GM12878 (cell line): Measurements from ENCODE around the gene NT5C3A. TPM values are rescaled to one million over a fixed set of nuclear protein-coding genes. Genes with fewer than 3 reads are reported as not detected.

Experiments
- BMI1 ChIP-seq: fragments of 450-650 bp; IDR thresholded peaks from 2 replicates; pipeline ENCODE4 v1.6.1; 2016; ENCODE audit warnings: mild to moderate bottlenecking, moderate library complexity, borderline replicate concordance
- CHD4 ChIP-seq: fragments of 200-600 bp; sonication (generic); IDR thresholded peaks from 2 replicates; pipeline ENCODE4 v1.6.1; 2016; ENCODE audit warnings: mild to moderate bottlenecking
- GABPA ChIP-seq: IDR thresholded peaks from 2 replicates; pipeline ENCODE4 v1.6.1; 2014; ENCODE audit warnings: antibody characterized with exemption, low read depth, mild to moderate bottlenecking, inconsistent platforms
- HDAC2 ChIP-seq: fragments of 200-600 bp; sonication (generic); IDR thresholded peaks from 2 replicates; pipeline ENCODE4 v1.6.1; 2017
- HDGF ChIP-seq: fragments of 450-650 bp; IDR thresholded peaks from 2 replicates; pipeline ENCODE4 v1.6.1; 2016; ENCODE audit warnings: antibody characterized with exemption
- NRF1 ChIP-seq: conservative IDR thresholded peaks from 2 replicates; pipeline ENCODE4 v1.6.1; 2011; ENCODE audit warnings: mild to moderate bottlenecking, low read depth, low read length, improper control_type of control experiment
- SREBF1 ChIP-seq: IDR thresholded peaks from 2 replicates; pipeline ENCODE4 v1.6.1; 2012; ENCODE audit warnings: mild to moderate bottlenecking, low read length
- STAT3 ChIP-seq: IDR thresholded peaks from 2 replicates; pipeline ENCODE4 v1.6.1; 2011; ENCODE audit warnings: low read depth, low read length, improper control_type of control experiment
- TCF12 ChIP-seq: IDR thresholded peaks from 2 replicates; pipeline ENCODE4 v1.6.1; 2011; ENCODE audit warnings: low read depth, mild to moderate bottlenecking, low read length
- ZNF217 ChIP-seq: fragments of 450-650 bp; IDR thresholded peaks from 2 replicates; pipeline ENCODE4 v1.6.1; 2017; ENCODE audit warnings: antibody characterized with exemption, mild to moderate bottlenecking
- ZNF24 ChIP-seq: fragments of 450-650 bp; IDR thresholded peaks from 2 replicates; pipeline ENCODE4 v1.6.1; 2017; ENCODE audit warnings: antibody characterized with exemption, mild to moderate bottlenecking
- polyA plus RNA-seq, 11 experiments: library from polyadenylated mRNA; depleted of rRNA in 4 of 11; unstranded in 6 of 11; stranded (reverse) in 5 of 11; fragments of >200 nt; fragmentation: Nextera tagmentation in 4 of 11; fragmentation: Illumina TruSeq in 1 of 11; extraction: Ambion mirVana in 4 of 11; extraction: Trizol in 1 of 11; gene quantifications; 1 replicate in 1 of 11; 2 replicates in 10 of 11; pipeline versions ENCODE4 v1.2.1 to v1.2.3, GENCODE V29; 2011 to 2016; ENCODE audit warnings: inconsistent platforms in 2 of 11, missing spikeins in 2 of 11, low read depth in 1 of 11
- total RNA-seq, 4 experiments: library from RNA; depleted of rRNA in 3 of 4; stranded (reverse); fragments of >200 nt in 3 of 4; fragmentation: Illumina TruSeq in 1 of 4; extraction: Trizol in 1 of 4; gene quantifications; 2 replicates each; pipeline versions ENCODE4 v1.2.1 to v1.2.3, GENCODE V29; 2013 to 2021
- TF ChIP-seq, protein P1 (sequence below): IDR thresholded peaks from 2 replicates; pipeline ENCODE4 v1.6.1; 2011; ENCODE audit warnings: mild to moderate bottlenecking, low read depth, low read length, moderate library complexity; ENCODE audit not compliant: insufficient replicate concordance
- TF ChIP-seq, protein P2 (sequence below): fragments of 450-650 bp; formaldehyde crosslinking; IDR thresholded peaks from 2 replicates; pipeline ENCODE4 v1.5.0; 2022; ENCODE audit warnings: mild to moderate bottlenecking, missing genetic modification characterization
- TF ChIP-seq, protein P3 (sequence below): IDR thresholded peaks from 2 replicates; pipeline ENCODE4 v1.6.1; 2011; ENCODE audit warnings: borderline replicate concordance, low read depth, mild to moderate bottlenecking, moderate library complexity, low read length; ENCODE audit not compliant: insufficient read depth, poor library complexity, severe bottlenecking
- TF ChIP-seq, protein P4 (sequence below): IDR thresholded peaks from 2 replicates; pipeline ENCODE4 v1.6.1; 2012; ENCODE audit warnings: low read length, inconsistent platforms
- TF ChIP-seq, protein P5 (sequence below): IDR thresholded peaks from 2 replicates; pipeline ENCODE4 v1.6.1; 2011; ENCODE audit warnings: low read depth, low read length, improper control_type of control experiment, borderline replicate concordance
- TF ChIP-seq, protein P6 (sequence below): fragments of 450-650 bp; IDR thresholded peaks from 2 replicates; pipeline ENCODE4 v1.6.1; 2017; ENCODE audit warnings: borderline replicate concordance

Gene NT5C3A
- total and polyA plus RNA-seq, 10 of the 15 experiments (the other 5 are each of a cell fraction or from before 2014, with no cell fraction given) = 53.0 to 111 (median 71.4) TPM

DNA sequence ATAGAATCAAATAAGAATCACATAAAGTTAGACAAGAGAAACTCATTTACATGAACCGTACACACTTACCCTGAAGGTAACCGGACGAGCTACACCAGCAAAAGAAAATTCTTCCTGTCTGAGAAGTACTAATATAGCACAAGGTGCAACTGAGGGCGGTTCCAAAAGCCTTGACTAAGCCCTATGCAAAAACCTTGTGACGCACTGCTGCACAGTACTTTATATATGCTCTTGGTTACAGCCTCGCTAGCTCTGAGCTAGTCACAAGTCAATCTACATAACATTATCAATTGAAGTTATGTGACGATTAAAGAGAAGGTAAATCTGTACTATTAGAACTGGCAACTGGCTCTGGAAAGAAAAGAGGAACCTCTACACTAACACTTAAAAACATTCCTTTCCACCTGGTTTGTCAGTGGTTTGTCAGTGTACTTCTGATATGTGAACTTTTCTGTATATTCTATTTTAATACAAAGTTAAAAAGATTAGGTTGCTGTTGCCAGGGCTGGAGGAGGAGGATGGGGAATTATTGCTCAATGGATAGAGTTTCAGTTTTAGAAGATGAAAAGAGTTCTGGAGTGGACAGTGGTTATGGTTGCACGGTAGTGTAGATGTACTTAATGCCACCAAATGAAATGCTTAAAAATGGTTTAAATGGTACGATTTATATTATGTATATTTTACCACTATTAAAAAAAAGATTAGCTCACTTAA lies 21.6 kb downstream of the NT5C3A start (continued):
- TF ChIP-seq BMI1 = no peak
- TF ChIP-seq GABPA = no peak
- TF ChIP-seq, protein P1, sequence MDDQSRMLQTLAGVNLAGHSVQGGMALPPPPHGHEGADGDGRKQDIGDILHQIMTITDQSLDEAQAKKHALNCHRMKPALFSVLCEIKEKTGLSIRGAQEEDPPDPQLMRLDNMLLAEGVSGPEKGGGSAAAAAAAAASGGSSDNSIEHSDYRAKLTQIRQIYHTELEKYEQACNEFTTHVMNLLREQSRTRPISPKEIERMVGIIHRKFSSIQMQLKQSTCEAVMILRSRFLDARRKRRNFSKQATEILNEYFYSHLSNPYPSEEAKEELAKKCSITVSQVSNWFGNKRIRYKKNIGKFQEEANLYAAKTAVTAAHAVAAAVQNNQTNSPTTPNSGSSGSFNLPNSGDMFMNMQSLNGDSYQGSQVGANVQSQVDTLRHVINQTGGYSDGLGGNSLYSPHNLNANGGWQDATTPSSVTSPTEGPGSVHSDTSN = no peak
- no peak for TF ChIP-seq ZNF217
- TF ChIP-seq NRF1 = no peak
- TF ChIP-seq, protein P2, sequence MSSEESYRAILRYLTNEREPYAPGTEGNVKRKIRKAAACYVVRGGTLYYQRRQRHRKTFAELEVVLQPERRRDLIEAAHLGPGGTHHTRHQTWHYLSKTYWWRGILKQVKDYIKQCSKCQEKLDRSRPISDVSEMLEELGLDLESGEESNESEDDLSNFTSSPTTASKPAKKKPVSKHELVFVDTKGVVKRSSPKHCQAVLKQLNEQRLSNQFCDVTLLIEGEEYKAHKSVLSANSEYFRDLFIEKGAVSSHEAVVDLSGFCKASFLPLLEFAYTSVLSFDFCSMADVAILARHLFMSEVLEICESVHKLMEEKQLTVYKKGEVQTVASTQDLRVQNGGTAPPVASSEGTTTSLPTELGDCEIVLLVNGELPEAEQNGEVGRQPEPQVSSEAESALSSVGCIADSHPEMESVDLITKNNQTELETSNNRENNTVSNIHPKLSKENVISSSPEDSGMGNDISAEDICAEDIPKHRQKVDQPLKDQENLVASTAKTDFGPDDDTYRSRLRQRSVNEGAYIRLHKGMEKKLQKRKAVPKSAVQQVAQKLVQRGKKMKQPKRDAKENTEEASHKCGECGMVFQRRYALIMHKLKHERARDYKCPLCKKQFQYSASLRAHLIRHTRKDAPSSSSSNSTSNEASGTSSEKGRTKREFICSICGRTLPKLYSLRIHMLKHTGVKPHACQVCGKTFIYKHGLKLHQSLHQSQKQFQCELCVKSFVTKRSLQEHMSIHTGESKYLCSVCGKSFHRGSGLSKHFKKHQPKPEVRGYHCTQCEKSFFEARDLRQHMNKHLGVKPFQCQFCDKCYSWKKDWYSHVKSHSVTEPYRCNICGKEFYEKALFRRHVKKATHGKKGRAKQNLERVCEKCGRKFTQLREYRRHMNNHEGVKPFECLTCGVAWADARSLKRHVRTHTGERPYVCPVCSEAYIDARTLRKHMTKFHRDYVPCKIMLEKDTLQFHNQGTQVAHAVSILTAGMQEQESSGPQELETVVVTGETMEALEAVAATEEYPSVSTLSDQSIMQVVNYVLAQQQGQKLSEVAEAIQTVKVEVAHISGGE = no peak
- no peak for TF ChIP-seq STAT3
- TF ChIP-seq, protein P3, sequence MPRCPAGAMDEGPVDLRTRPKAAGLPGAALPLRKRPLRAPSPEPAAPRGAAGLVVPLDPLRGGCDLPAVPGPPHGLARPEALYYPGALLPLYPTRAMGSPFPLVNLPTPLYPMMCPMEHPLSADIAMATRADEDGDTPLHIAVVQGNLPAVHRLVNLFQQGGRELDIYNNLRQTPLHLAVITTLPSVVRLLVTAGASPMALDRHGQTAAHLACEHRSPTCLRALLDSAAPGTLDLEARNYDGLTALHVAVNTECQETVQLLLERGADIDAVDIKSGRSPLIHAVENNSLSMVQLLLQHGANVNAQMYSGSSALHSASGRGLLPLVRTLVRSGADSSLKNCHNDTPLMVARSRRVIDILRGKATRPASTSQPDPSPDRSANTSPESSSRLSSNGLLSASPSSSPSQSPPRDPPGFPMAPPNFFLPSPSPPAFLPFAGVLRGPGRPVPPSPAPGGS = no peak
- TF ChIP-seq, protein P4, sequence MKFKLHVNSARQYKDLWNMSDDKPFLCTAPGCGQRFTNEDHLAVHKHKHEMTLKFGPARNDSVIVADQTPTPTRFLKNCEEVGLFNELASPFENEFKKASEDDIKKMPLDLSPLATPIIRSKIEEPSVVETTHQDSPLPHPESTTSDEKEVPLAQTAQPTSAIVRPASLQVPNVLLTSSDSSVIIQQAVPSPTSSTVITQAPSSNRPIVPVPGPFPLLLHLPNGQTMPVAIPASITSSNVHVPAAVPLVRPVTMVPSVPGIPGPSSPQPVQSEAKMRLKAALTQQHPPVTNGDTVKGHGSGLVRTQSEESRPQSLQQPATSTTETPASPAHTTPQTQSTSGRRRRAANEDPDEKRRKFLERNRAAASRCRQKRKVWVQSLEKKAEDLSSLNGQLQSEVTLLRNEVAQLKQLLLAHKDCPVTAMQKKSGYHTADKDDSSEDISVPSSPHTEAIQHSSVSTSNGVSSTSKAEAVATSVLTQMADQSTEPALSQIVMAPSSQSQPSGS = 0 out of 2 replicates have a peak, but pooled peaks have one; percentile 27
- no peak for TF ChIP-seq HDAC2
- TF ChIP-seq, protein P5, sequence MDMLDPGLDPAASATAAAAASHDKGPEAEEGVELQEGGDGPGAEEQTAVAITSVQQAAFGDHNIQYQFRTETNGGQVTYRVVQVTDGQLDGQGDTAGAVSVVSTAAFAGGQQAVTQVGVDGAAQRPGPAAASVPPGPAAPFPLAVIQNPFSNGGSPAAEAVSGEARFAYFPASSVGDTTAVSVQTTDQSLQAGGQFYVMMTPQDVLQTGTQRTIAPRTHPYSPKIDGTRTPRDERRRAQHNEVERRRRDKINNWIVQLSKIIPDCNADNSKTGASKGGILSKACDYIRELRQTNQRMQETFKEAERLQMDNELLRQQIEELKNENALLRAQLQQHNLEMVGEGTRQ = no peak
- no peak for TF ChIP-seq TCF12
- TF ChIP-seq, protein P6, sequence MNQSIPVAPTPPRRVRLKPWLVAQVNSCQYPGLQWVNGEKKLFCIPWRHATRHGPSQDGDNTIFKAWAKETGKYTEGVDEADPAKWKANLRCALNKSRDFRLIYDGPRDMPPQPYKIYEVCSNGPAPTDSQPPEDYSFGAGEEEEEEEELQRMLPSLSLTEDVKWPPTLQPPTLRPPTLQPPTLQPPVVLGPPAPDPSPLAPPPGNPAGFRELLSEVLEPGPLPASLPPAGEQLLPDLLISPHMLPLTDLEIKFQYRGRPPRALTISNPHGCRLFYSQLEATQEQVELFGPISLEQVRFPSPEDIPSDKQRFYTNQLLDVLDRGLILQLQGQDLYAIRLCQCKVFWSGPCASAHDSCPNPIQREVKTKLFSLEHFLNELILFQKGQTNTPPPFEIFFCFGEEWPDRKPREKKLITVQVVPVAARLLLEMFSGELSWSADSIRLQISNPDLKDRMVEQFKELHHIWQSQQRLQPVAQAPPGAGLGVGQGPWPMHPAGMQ = no peak
- no peak for TF ChIP-seq CHD4
- TF ChIP-seq SREBF1 = no peak
- no peak for TF ChIP-seq HDGF
- TF ChIP-seq ZNF24 = peak; percentile 70
